Left ventricle myocardium inferior (tissue), 1 donor: ENCODE data around the gene C5. TPM values are rescaled to one million over a fixed set of nuclear protein-coding genes. Genes with fewer than 3 reads are reported as not detected.

Experiments used
- DNase-seq: peaks from one replicate; pipeline ENCODE4 v3.0.0-alpha.2; 2020
- H3K27ac ChIP-seq: fragments of 200-600 bp; replicated peaks from 2 replicates; pipeline ENCODE4 v1.8.0; 2021
- H3K27me3 ChIP-seq: fragments of 200-600 bp; 2 replicates; pipeline ENCODE4 v1.8.0; 2021; ENCODE audit warnings: low read depth
- H3K36me3 ChIP-seq: fragments of 200-600 bp; 2 replicates; pipeline ENCODE4 v1.8.0; 2021
- H3K4me1 ChIP-seq: fragments of 200-600 bp; 2 replicates; pipeline ENCODE4 v1.8.0; 2021
- H3K4me3 ChIP-seq: fragments of 200-600 bp; 2 replicates; pipeline ENCODE4 v1.8.0; 2021; ENCODE audit warnings: mild to moderate bottlenecking, moderate library complexity
- H3K9me3 ChIP-seq: fragments of 200-600 bp; replicated peaks from 2 replicates; pipeline ENCODE4 v1.8.0; 2021
- CTCF ChIP-seq: fragments of 200-600 bp; IDR thresholded peaks from 2 replicates; pipeline ENCODE4 v1.8.0; 2021; ENCODE audit warnings: antibody characterized with exemption, mild to moderate bottlenecking, borderline replicate concordance
- intact Hi-C: fragments of 100-400 bp; cut with micrococcal nuclease; formaldehyde crosslinking; loops from one replicate; pipeline ENCODE4 v1.11.0; 2022
- total RNA-seq: library from RNA; stranded (reverse); fragmentation: NEBNext Ultra II Directional; extraction: Animal tissue kit (Norgen Biotek cat#: 25700); gene quantifications from one replicate; pipeline ENCODE4 v1.2.1, GENCODE V29; 2021
- donor health status: DM: no; HTN: yes; CAD: no; lungs with severe emphysema.

The C5 gene
- total RNA-seq, 1 donor from 2014 or later = 0.63 TPM

- H3K4me3 ChIP-seq = no peak overlapping the region
- no peak for TF ChIP-seq CTCF
- H3K36me3 ChIP-seq = no peaks in the 10 kb centered on the region
- DNase-seq = no peak
- H3K27me3 ChIP-seq = no peaks in the 10 kb centered on the region
- H3K9me3 ChIP-seq = no peaks in the 10 kb centered on the region
- H3K4me1 ChIP-seq = no peaks in the 10 kb centered on the region
- no peak overlapping the region for H3K27ac ChIP-seq
- intact Hi-C loops = no loop called here
These were observed 93.2 kb downstream of the C5 start for GRCh38 chr9:120956862-120957261.

GRCh38 chr9:120951960-120952618 is 98.0 kb downstream of the C5 start:
- Histone ChIP-seq H3K27ac (no peak overlapping the region), H3K36me3 (no peaks in the 10 kb centered on the region), H3K9me3 (no peaks in the 10 kb centered on the region), H3K4me3 (no peak overlapping the region), H3K27me3 (no peaks in the 10 kb centered on the region), H3K4me1 (peaks cover 7% of the 10 kb centered on the region)
- no peak for TF ChIP-seq CTCF
- DNase-seq = no peak
- intact Hi-C loops = no loop called here

- no peak for TF ChIP-seq CTCF
- Histone ChIP-seq H3K27ac (peak overlapping the region; percentile 21), H3K36me3 (no peaks in the 10 kb centered on the region), H3K27me3 (no peaks in the 10 kb centered on the region), H3K4me3 (no peak overlapping the region), H3K9me3 (no peaks in the 10 kb centered on the region), H3K4me1 (peaks cover 7% of the 10 kb centered on the region)
- intact Hi-C loops = no loop called here
- DNase-seq = no peak
These were observed 99.4 kb downstream of the C5 start for GRCh38 chr9:120950421-120951388.

- Histone ChIP-seq H3K4me3 (no peak overlapping the region), H3K27ac (no peak overlapping the region), H3K4me1 (peaks cover 7% of the 10 kb centered on the region), H3K36me3 (no peaks in the 10 kb centered on the region), H3K9me3 (no peaks in the 10 kb centered on the region), H3K27me3 (no peaks in the 10 kb centered on the region)
- DNase-seq = no peak
- no peak for TF ChIP-seq CTCF
- intact Hi-C loops = no loop called here
These were observed 100.8 kb downstream of the C5 start for GRCh38 chr9:120949290-120949689.

GRCh38 chr9:120948824-120949223 is 101.3 kb downstream of the C5 start:
- no peak overlapping the region for H3K27ac ChIP-seq
- H3K36me3 ChIP-seq = no peaks in the 10 kb centered on the region
- H3K9me3 ChIP-seq = no peaks in the 10 kb centered on the region
- no peak for TF ChIP-seq CTCF
- intact Hi-C loops = no loop called here
- no peak for DNase-seq
- H3K4me1 ChIP-seq = peaks cover 7% of the 10 kb centered on the region
- no peaks in the 10 kb centered on the region for H3K27me3 ChIP-seq
- H3K4me3 ChIP-seq = no peak overlapping the region
